Right lobe of liver (tissue), 4 donors: ENCODE measurements around the gene OPCML.

Source experiments
- CTCF ChIP-seq, 4 donors: fragments of 200-600 bp in 3 of 4; fragments of 450-650 bp in 1 of 4; IDR thresholded peaks; one replicate each; pipeline versions ENCODE4 v1.5.1 to v1.8.0; 2016 to 2022; ENCODE audit warnings: antibody characterized with exemption in 4 of 4, mild to moderate bottlenecking in 2 of 4
- POLR2A ChIP-seq: fragments of 450-650 bp; IDR thresholded peaks from one replicate; pipeline ENCODE4 v1.6.1; 2017; ENCODE audit warnings: antibody characterized with exemption, mild to moderate bottlenecking
- donor health status: DM: no; HTN: no; CAD: no.
- donor health status: DM: no; HTN: no; CAD: no.
- donor health status: DM: no; HTN: yes; CAD: no.

- no peak for TF ChIP-seq POLR2A
- no peak for TF ChIP-seq CTCF (IDR thresholded peaks at IDR 0.05)
Observed at GRCh38 chr11:133500936-133501335, 31.4 kb downstream of the OPCML start.
